ENCODE results near the gene LTC4S.
"Not testable (repeated sequence)": the region's sequence is repeated elsewhere in the genome, so short reads cannot be mapped to it uniquely, and the experiment has no call there.

Gene LTC4S

GRCh38 chr5:179769796-179770195 lies 24.0 kb upstream of the LTC4S start:
- no peak for DNase-seq

- DNase-seq: no peak
Observed at GRCh38 chr5:179771311-179771895, 22.4 kb upstream of the LTC4S start.

GRCh38 chr5:179772351-179772750 lies 21.4 kb upstream of the LTC4S start:
- DNase-seq: no peak

- no peak for DNase-seq
Observed at GRCh38 chr5:179773686-179774040, 20.1 kb upstream of the LTC4S start.

GRCh38 chr5:179774442-179774841 lies 19.3 kb upstream of the LTC4S start:
- no peak for DNase-seq

GRCh38 chr5:179776411-179776938 lies 17.3 kb upstream of the LTC4S start:
- no peak for DNase-seq

- DNase-seq: no peak
Observed at GRCh38 chr5:179777456-179777855, 16.3 kb upstream of the LTC4S start.

- DNase-seq: no peak
Observed at GRCh38 chr5:179777909-179778308, 15.9 kb upstream of the LTC4S start.

- no peak for DNase-seq
Observed at GRCh38 chr5:179778591-179778990, 15.2 kb upstream of the LTC4S start.

- no peak for DNase-seq
Observed at GRCh38 chr5:179779826-179780225, 14.0 kb upstream of the LTC4S start.

GRCh38 chr5:179780362-179780761 lies 13.4 kb upstream of the LTC4S start:
- DNase-seq: no peak

- DNase-seq: no peak
Observed at GRCh38 chr5:179781846-179782245, 11.9 kb upstream of the LTC4S start.

GRCh38 chr5:179783128-179783527 lies 10.7 kb upstream of the LTC4S start:
- no peak for DNase-seq

GRCh38 chr5:179786861-179787260 lies 6.9 kb upstream of the LTC4S start:
- no peak for DNase-seq

GRCh38 chr5:179788193-179788854 lies 5.5 kb upstream of the LTC4S start:
- DNase-seq: no peak

GRCh38 chr5:179789278-179789677 lies 4.5 kb upstream of the LTC4S start:
- DNase-seq: not testable (repeated sequence)

- DNase-seq: no peak
Observed at GRCh38 chr5:179791881-179792611, 1.7 kb upstream of the LTC4S start.

- no peak for DNase-seq
Observed at GRCh38 chr5:179792612-179793467, 946 bp upstream of the LTC4S start.

GRCh38 chr5:179794171-179794570 lies 385 bp downstream of the LTC4S start:
- no peak for DNase-seq

GRCh38 chr5:179794575-179794974 lies 789 bp downstream of the LTC4S start:
- DNase-seq: no peak

GRCh38 chr5:179795049-179795862 lies 1.5 kb downstream of the LTC4S start:
- no peak for DNase-seq

Data from amniotic stem cell (primary cell).